GM12872 (cell line): Measurements from ENCODE around the gene FGF13.

ENCODE experiments used
- CTCF ChIP-seq: IDR thresholded peaks from 3 replicates; pipeline ENCODE4 v1.5.1; 2011; ENCODE audit warnings: low read depth, mild to moderate bottlenecking, low read length, moderate library complexity; ENCODE audit not compliant: insufficient read depth

The FGF13 gene

GRCh38 chrX:138704596-138704995, 6.9 kb downstream of the FGF13 start:
- TF ChIP-seq CTCF, result no peak

GRCh38 chrX:138704101-138704500, 7.4 kb downstream of the FGF13 start:
- TF ChIP-seq CTCF, result no peak

- no peak for TF ChIP-seq CTCF
These were observed 18.9 kb downstream of the FGF13 start for GRCh38 chrX:138692591-138692990.

- no peak for TF ChIP-seq CTCF
These were observed 20.3 kb downstream of the FGF13 start for GRCh38 chrX:138691186-138691585.

- TF ChIP-seq CTCF, result no peak
These were observed 20.9 kb downstream of the FGF13 start for GRCh38 chrX:138690591-138690990.

GRCh38 chrX:138683600-138683999, 27.9 kb downstream of the FGF13 start:
- TF ChIP-seq CTCF, result no peak

GRCh38 chrX:138669693-138670092, 41.8 kb downstream of the FGF13 start:
- no peak for TF ChIP-seq CTCF

GRCh38 chrX:138664466-138664865, 47.1 kb downstream of the FGF13 start:
- no peak for TF ChIP-seq CTCF
